Adrenal gland (tissue), 5 donors: ENCODE measurements around the gene IFIT2.

Experiments used
- CTCF ChIP-seq, 6 experiments: fragments of 450-650 bp in 4 of 6; fragments of 200-600 bp in 2 of 6; sonication (generic) in 1 of 6; IDR thresholded peaks; 1 replicate in 5 of 6; 2 replicates in 1 of 6; pipeline versions ENCODE4 v1.5.1 to v1.8.0; 2016 to 2021; ENCODE audit warnings: antibody characterized with exemption in 6 of 6, mild to moderate bottlenecking in 2 of 6, moderate library complexity in 1 of 6
- POLR2A ChIP-seq, 2 donors: fragments of 450-650 bp; IDR thresholded peaks; one replicate each; pipeline ENCODE4 v1.6.1; 2017; ENCODE audit warnings: antibody characterized with exemption in 2 of 2, mild to moderate bottlenecking in 2 of 2, moderate library complexity in 1 of 2
- donor health status: DM: no; HTN: no; CAD: no.

DNA sequence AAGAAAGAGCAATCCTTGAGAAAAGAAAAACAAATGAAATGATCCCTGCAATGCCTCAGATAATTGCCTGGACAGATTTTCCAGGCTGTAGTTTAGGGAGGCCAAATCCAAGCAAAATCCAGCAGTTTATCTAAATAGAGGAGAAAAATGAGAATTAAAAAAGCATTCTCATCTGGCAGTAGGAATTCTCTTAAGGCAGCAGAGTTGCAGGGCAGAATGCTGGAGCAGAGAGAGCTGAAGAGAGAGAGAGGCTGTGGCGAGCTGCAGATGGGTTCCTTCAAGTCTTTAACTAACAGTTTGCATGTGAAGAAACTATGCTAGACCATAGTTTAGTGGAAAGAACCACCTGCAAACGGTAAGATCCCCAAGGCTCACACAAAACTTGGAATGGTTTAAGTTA lies 44.3 kb upstream of the IFIT2 start:
- TF ChIP-seq CTCF (IDR thresholded peaks at IDR 0.05) (no peak), POLR2A (IDR thresholded peaks at IDR 0.05) (no peak)
